Mammary epithelial cell (primary cell): ENCODE results near the gene PYGB.

Source experiments
- EZH2 ChIP-seq: IDR thresholded peaks from 2 replicates; pipeline ENCODE4 v1.6.1; 2012; ENCODE audit warnings: low read length, inconsistent platforms, borderline replicate concordance
- TF ChIP-seq, protein P1 (sequence below), 2 donors: IDR thresholded peaks in 1 of 2; conservative IDR thresholded peaks in 1 of 2; 2 replicates each; pipeline ENCODE4 v1.5.1; 2011 to 2012; ENCODE audit warnings: inconsistent platforms in 2 of 2, low read length in 2 of 2, mild to moderate bottlenecking in 2 of 2, control low read depth in 1 of 2, low read depth in 1 of 2; ENCODE audit not compliant: insufficient read depth in 1 of 2; ENCODE audit errors: extremely low read depth in 1 of 2

DNA sequence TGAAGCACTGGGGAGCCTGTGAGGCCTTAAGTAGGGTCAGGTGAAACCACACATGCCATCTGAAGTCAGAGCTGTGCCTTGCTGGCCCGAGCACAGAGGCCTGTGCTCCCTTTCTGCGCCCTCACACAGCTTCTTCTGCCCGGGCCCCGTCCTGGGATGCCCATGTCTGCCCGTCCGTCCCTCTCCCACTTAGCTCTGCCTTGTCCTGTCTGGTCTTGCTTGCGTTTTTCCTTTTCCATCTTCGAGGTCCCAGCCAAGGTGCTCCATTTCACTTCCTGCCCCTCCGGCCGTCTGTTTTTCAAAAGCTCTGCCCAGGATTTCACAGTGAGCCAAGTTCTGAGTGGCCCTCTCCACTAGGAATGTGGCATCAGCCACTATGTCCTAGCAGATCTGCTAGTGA lies 45.6 kb downstream of the PYGB start:
- no peak for TF ChIP-seq EZH2
- TF ChIP-seq, protein P1, sequence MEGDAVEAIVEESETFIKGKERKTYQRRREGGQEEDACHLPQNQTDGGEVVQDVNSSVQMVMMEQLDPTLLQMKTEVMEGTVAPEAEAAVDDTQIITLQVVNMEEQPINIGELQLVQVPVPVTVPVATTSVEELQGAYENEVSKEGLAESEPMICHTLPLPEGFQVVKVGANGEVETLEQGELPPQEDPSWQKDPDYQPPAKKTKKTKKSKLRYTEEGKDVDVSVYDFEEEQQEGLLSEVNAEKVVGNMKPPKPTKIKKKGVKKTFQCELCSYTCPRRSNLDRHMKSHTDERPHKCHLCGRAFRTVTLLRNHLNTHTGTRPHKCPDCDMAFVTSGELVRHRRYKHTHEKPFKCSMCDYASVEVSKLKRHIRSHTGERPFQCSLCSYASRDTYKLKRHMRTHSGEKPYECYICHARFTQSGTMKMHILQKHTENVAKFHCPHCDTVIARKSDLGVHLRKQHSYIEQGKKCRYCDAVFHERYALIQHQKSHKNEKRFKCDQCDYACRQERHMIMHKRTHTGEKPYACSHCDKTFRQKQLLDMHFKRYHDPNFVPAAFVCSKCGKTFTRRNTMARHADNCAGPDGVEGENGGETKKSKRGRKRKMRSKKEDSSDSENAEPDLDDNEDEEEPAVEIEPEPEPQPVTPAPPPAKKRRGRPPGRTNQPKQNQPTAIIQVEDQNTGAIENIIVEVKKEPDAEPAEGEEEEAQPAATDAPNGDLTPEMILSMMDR (conservative IDR thresholded peaks at IDR 0.05 in 1 of 2, IDR thresholded peaks at IDR 0.05 in 1 of 2; ENCODE audit: extremely low read depth in 1 of 2, insufficient read depth in 1 of 2, low read depth in 1 of 2, low read length in 2 of 2): no peak
